Caco-2 (cell line): ENCODE measurements around the gene PUS7. TPM values are rescaled to one million over a fixed set of nuclear protein-coding genes. Genes with fewer than 3 reads are reported as not detected.
A peak's percentile ranks its signal among the peaks of the same experiment; 100 is the strongest.

Experiments
- Bru-seq: library from RNA; stranded (reverse); fragments of 400-500 nt; gene quantifications from one replicate; lab custom pipeline; 2021; lab: Mats Ljungman, UMichigan
- BruChase-seq, 2 experiments: library from RNA; stranded (reverse); fragments of 400-500 nt; gene quantifications; one replicate each; lab custom pipeline; 2021; lab: Mats Ljungman, UMichigan
- BruUV-seq: library from RNA; stranded (reverse); fragments of 400-500 nt; replicated peaks from 2 replicates; lab custom pipeline; 2021; lab: Mats Ljungman, UMichigan
- CTCF ChIA-PET: fragments of 300-600 bp; sonication (Branson Sonifier 250); formaldehyde crosslinking; loops from one replicate; lab custom pipeline; 2022; ENCODE audit warnings: antibody characterized with exemption; lab: Charles Lee
- POLR2A ChIA-PET: fragments of 300-600 bp; sonication (Branson Sonifier 250); formaldehyde crosslinking; loops from one replicate; lab custom pipeline; 2022; ENCODE audit warnings: antibody characterized with exemption; lab: Charles Lee
- DNase-seq, 2 experiments: peaks; one replicate each; pipeline versions ENCODE4 v3.0.0 to v3.0.0-alpha.2; 2020 to 2022
- H3K27me3 ChIP-seq: replicated peaks from 2 replicates; pipeline ENCODE4 v1.6.0; 2011; ENCODE audit warnings: low read length; ENCODE audit not compliant: control insufficient read depth, insufficient read depth
- H3K36me3 ChIP-seq: 2 replicates; pipeline ENCODE4 v1.5.1; 2011; ENCODE audit warnings: low read length; ENCODE audit not compliant: control insufficient read depth, insufficient read depth
- H3K4me1 ChIP-seq: fragments of 250-450 bp; sonication (Bioruptor Pico); 2 replicates; pipeline ENCODE4 v1.5.1; 2020; ENCODE audit warnings: mild to moderate bottlenecking
- H3K4me3 ChIP-seq: 2 replicates; pipeline ENCODE4 v1.5.1; 2011; ENCODE audit warnings: low read depth, mild to moderate bottlenecking, control low read depth, low read length
- H3K9me3 ChIP-seq: fragments of 250-450 bp; sonication (Bioruptor Pico); 2 replicates; pipeline ENCODE4 v1.5.1; 2020; ENCODE audit warnings: mild to moderate bottlenecking, moderate library complexity
- H3K27ac Mint-ChIP-seq: one replicate; pipeline ENCODE4 v1.8.0; 2022; ENCODE audit warnings: mixed read lengths; ENCODE audit not compliant: unreplicated experiment
- H3K27me3 Mint-ChIP-seq: one replicate; pipeline ENCODE4 v1.8.0; 2022; ENCODE audit warnings: mixed read lengths; ENCODE audit not compliant: insufficient read depth, unreplicated experiment
- H3K36me3 Mint-ChIP-seq: one replicate; pipeline ENCODE4 v1.8.0; 2022; ENCODE audit warnings: mild to moderate bottlenecking, mixed read lengths; ENCODE audit not compliant: insufficient read depth, unreplicated experiment
- H3K4me1 Mint-ChIP-seq: one replicate; pipeline ENCODE4 v1.8.0; 2022; ENCODE audit warnings: low read depth, mixed read lengths; ENCODE audit not compliant: unreplicated experiment
- H3K4me3 Mint-ChIP-seq: one replicate; pipeline ENCODE4 v1.8.0; 2022; ENCODE audit warnings: mild to moderate bottlenecking, moderate library complexity, mixed read lengths; ENCODE audit not compliant: unreplicated experiment
- H3K9me3 Mint-ChIP-seq: one replicate; pipeline ENCODE4 v1.8.0; 2022; ENCODE audit warnings: mixed read lengths; ENCODE audit not compliant: unreplicated experiment
- CTCF ChIP-seq, 2 experiments: fragments of 200-600 bp in 1 of 2; IDR thresholded peaks; 1 replicate in 1 of 2; 2 replicates in 1 of 2; pipeline versions ENCODE4 v1.5.1 to v1.8.0; 2011 to 2022; ENCODE audit warnings: antibody characterized with exemption in 1 of 2, control low read depth in 1 of 2, inconsistent platforms in 1 of 2, low read depth in 1 of 2, low read length in 1 of 2, mild to moderate bottlenecking in 1 of 2, moderate library complexity in 1 of 2; ENCODE audit not compliant: insufficient read depth in 1 of 2, severe bottlenecking in 1 of 2, unreplicated experiment in 1 of 2
- intact Hi-C: fragments of 100-400 bp; cut with micrococcal nuclease; formaldehyde crosslinking; loops from one replicate; pipeline ENCODE4 v1.10.0; 2022; ENCODE audit not compliant: unreplicated experiment
- long read RNA-seq: library from polyadenylated mRNA; stranded (forward); transcript quantifications from one replicate; pipeline ENCODE4 v2.0.0, GENCODE V29; 2022
- total RNA-seq: library from RNA; stranded (reverse); gene quantifications from 2 replicates; pipeline ENCODE4 v1.2.3, GENCODE V29; 2022

Gene PUS7
- total RNA-seq (36.3 TPM in 2 replicates), Bru-seq, nascent RNA (percentile 82 among the genes with signal in this experiment), BruChase-seq, experiment 1, labeled RNA remaining after a 2-hour chase (percentile 90 among the genes with signal in this experiment), BruChase-seq, experiment 2, labeled RNA remaining after a 6-hour chase (percentile 87 among the genes with signal in this experiment)
- long read RNA-seq, transcript PUS7-202 (16 exons, 2,356 nt) = major isoform, 32 of 71 reads
- long read RNA-seq, transcript PUS7-201 (16 exons, 3,480 nt) = minor isoform, 10 of 71 reads
- long read RNA-seq, partial matches to known transcripts = 14 of 71 reads
- long read RNA-seq, other reads (novel, unspliced or antisense) = 15 of 71 reads

GRCh38 chr7:105521717-105522463, at the start of gene PUS7:
Gene PUS7, minus strand, starts transcription at chr7:105522271. Its CDS starts 13,759 bp downstream, at chr7:105508512.
- H3K9me3 Mint-ChIP-seq = peaks cover 7% of the 10 kb centered on the region
- no TSS peak for BruUV-seq
- POLR2A ChIA-PET = interaction anchor here (2.3 kb wide), 1 partner anchor 10 kb away, joined by 8 read pairs; the partner anchor contains the start of gene RINT1

GRCh38 chr7:105567821-105568220, 45.8 kb upstream of the PUS7 start:
- Mint-ChIP-seq H3K27ac (no peak overlapping the region), H3K27me3 (no peaks in the 10 kb centered on the region), H3K36me3 (peaks cover 29% of the 10 kb centered on the region), H3K9me3 (no peaks in the 10 kb centered on the region), H3K4me1 (no peaks in the 10 kb centered on the region), H3K4me3 (no peak overlapping the region)
- intact Hi-C loops = no loop called here
- ChIA-PET POLR2A (no interaction called here), CTCF (no interaction called here)
- Histone ChIP-seq H3K9me3 (no peaks in the 10 kb centered on the region), H3K4me3 (no peak overlapping the region), H3K27me3 (no peaks in the 10 kb centered on the region), H3K36me3 (no peaks in the 10 kb centered on the region; the same call in 1 of the 2 replicates), H3K4me1 (no peaks in the 10 kb centered on the region)
- no peak for DNase-seq
- no TSS peak for BruUV-seq
- no peak for TF ChIP-seq CTCF (IDR thresholded peaks at IDR 0.05; ENCODE audit: insufficient read depth in 1 of 2, low read depth in 1 of 2, low read length in 1 of 2, severe bottlenecking in 1 of 2, unreplicated experiment in 1 of 2)

More at GRCh38 chr7:105521717-105522463, at the start of gene PUS7:
- H3K9me3 ChIP-seq = no peaks in the 10 kb centered on the region
- TF ChIP-seq CTCF (IDR thresholded peaks at IDR 0.05; ENCODE audit: insufficient read depth in 1 of 2, low read depth in 1 of 2, low read length in 1 of 2, severe bottlenecking in 1 of 2, unreplicated experiment in 1 of 2) = no peak
- H3K4me1 ChIP-seq = 0 out of 2 replicates have a peak, but pooled peaks cover 9% of the 10 kb centered on the region
- peak within 1 kb of the TSS; percentile 94 for H3K27ac Mint-ChIP-seq
- H3K27me3 Mint-ChIP-seq = no peaks in the 10 kb centered on the region
- H3K4me3 ChIP-seq = peak within 1 kb of the TSS; percentile 97
- peaks cover 26% of the 10 kb centered on the region for H3K36me3 Mint-ChIP-seq
- H3K4me3 Mint-ChIP-seq = peak within 1 kb of the TSS; percentile 92
- CTCF ChIA-PET = interaction anchor here (0.6 kb wide), 1 partner anchor 10 kb away, joined by 4 read pairs; no protein-coding TSS in a partner anchor
- intact Hi-C loops = loop anchor here (1.0 to 5.0 kb wide), 2 partner anchors 9 to 480 kb away; no protein-coding TSS in a partner anchor
- H3K27me3 ChIP-seq = no peaks in the 10 kb centered on the region
- H3K4me1 Mint-ChIP-seq = peaks cover 8% of the 10 kb centered on the region
- DNase-seq = peak; percentile 91
- peaks cover 2% of the 10 kb centered on the region for H3K36me3 ChIP-seq

- no peak overlapping the region for H3K4me3 ChIP-seq
- H3K27me3 ChIP-seq = no peaks in the 10 kb centered on the region
- POLR2A ChIA-PET = no interaction called here
- Mint-ChIP-seq H3K4me1 (no peaks in the 10 kb centered on the region), H3K27ac (no peak overlapping the region), H3K4me3 (no peak overlapping the region), H3K9me3 (no peaks in the 10 kb centered on the region), H3K27me3 (no peaks in the 10 kb centered on the region), H3K36me3 (peaks cover 37% of the 10 kb centered on the region)
- H3K9me3 ChIP-seq = no peaks in the 10 kb centered on the region
- intact Hi-C loops = no loop called here
- DNase-seq = no peak
- no peaks in the 10 kb centered on the region; the same call in 1 of the 2 replicates for H3K36me3 ChIP-seq
- no peak for TF ChIP-seq CTCF (IDR thresholded peaks at IDR 0.05; ENCODE audit: insufficient read depth in 1 of 2, low read depth in 1 of 2, low read length in 1 of 2, severe bottlenecking in 1 of 2, unreplicated experiment in 1 of 2)
- BruUV-seq = no TSS peak
- no peaks in the 10 kb centered on the region for H3K4me1 ChIP-seq
- CTCF ChIA-PET = no interaction called here
Measured at GRCh38 chr7:105567024-105567423, 45.0 kb upstream of the PUS7 start.
